ENCODE data around the gene LONP2.
"Not testable (repeated sequence)": the region's sequence is repeated elsewhere in the genome, so short reads cannot be mapped to it uniquely, and the experiment has no call there.

The LONP2 gene

GRCh38 chr16:48395375-48395774 lies 151.3 kb downstream of the LONP2 start:
- no peak for DNase-seq

- not testable (repeated sequence) for DNase-seq
These were observed 158.4 kb downstream of the LONP2 start for GRCh38 chr16:48402547-48402946.

GRCh38 chr16:48405153-48405552 lies 161.1 kb downstream of the LONP2 start:
- DNase-seq = no peak

DNA sequence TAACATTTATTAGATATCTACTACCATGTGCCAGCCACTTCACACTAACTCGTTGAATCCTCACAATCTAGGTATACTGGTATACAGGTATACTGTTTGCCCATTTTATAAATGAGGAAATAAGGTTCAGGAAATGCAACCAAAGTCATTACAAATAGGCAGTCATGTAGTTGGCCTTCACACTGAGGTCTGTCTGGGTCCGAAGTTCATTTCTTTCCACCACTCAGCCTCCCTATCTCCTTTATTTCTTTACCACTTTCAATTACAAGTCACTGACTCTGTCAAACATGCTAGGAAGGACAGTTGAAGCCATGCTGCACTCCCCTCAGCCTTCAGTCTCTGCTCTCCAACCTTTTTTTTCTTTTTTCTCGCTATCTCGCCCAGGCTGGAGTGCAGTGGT lies 161.8 kb downstream of the LONP2 start:
- DNase-seq = no peak

All from T-helper 2 cell (primary cell).